ENCODE measurements around the gene RNF146.

GRCh38 chr6:127219869-127220268, 46.8 kb upstream of the RNF146 start:
- TF ChIP-seq EZH2 (IDR thresholded peaks at IDR 0.05; ENCODE audit: borderline replicate concordance, insufficient read depth, low read length, poor library complexity, severe bottlenecking) (no peak), REST (IDR thresholded peaks at IDR 0.05; ENCODE audit: borderline replicate concordance) (no peak), CTCF (IDR thresholded peaks at IDR 0.05; ENCODE audit: poor library complexity, severe bottlenecking) (no peak)
